Dedifferentiated amniotic fluid mesenchymal stem cell (primary cell): ENCODE data around the gene MGAT4D.
"Not testable (repeated sequence)": the region's sequence is repeated elsewhere in the genome, so short reads cannot be mapped to it uniquely, and the experiment has no call there.

Experiments
- DNase-seq: peaks from one replicate; pipeline ENCODE4 v3.0.0-alpha.2; 2016; ENCODE audit errors: extremely low spot score

MGAT4D gene

DNA sequence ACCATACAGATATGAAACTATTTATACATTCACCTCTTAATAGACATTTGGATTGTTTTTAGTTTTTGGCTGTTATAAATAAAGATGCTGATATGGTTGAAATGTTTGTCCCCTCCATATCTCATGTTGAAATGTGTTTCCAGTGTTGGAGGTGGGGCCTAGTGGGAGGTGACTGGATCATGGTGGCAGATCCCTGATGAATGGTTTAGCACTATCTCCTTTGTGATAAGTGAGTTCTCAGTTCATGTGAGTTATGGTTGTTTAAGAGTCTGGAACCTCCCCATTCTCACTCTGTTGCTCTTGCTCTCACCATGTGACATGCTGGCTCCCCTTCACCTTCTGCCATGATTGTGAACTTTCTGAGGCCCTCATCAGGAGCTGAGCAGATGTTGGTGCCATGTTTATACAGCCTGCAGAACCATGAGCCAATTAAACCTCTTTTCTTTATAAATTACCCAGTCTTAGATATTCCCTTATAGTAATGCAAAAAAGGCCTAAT lies 58.4 kb downstream of the MGAT4D start:
- DNase-seq, result no peak

DNA sequence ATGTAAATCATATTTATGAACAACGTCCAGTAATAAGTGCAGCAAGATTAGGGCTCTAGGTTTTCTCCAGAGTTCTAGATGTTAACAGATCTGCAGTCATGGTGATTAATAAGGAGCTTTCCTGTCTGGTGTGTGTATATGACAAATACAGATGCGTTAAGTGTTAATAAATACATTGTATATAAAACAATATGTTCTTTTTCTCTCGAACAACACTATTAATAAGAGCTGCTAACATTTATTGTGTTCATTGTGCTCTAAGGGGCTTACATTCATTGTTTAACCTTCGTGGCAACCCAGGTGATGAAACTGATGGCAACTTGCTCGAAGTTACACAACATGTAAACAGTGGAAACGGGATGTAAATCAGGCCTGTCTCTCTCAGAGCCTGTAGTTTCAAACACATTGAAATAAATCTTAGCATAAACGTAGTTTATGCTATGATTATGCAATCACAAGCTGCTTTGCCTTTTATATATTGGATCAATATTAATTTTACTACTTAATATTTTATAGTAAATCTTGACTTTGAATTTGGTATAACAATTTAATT lies 70.1 kb downstream of the MGAT4D start:
- DNase-seq, result no peak

DNA sequence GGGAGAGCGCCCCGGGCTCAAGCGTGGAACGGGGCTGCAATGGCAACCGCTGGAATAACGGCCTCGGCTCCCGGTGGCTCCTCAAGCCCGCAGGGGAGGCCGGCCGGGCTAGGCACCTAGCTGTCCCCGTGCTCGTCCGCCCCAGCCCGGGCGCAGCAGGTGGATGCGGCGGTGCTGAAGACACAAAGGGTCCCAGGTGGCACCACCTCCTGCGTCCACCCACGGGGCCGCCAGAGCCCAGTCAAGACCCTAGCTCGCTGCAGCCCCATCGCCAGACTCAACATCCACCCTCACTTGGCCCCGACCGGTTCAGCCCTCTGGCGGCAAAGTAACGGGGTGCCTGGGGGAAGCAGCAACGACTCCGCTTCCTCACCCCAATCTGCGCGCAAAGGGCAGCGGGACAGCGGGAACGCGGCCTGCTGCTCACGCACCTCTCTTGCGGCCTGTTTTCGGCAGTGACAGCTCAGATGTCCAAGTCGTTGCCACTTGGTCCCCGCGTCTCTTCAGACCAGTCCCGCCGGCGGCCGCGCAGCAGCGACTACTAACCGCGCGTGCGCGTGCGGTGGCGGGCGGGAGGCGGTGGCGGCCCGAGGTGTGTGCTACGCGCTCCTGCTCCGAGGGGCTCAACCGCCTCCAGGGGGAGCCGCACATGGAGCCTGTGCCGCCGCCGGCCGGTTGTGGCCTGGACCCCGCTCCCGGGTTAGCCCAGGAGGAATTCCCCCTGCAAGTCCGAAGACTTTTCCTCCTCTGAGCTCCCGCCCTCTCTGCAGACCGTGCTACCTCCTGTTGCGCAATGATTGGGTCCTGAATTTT lies 70.8 kb downstream of the MGAT4D start, which contains the start of gene CLGN:
TSS of gene CLGN (minus strand) at position 543 of the 813 bp plus-strand sequence. CDS start 14,570 bp downstream, outside the sequence.
- peak; percentile 35 for DNase-seq

DNA sequence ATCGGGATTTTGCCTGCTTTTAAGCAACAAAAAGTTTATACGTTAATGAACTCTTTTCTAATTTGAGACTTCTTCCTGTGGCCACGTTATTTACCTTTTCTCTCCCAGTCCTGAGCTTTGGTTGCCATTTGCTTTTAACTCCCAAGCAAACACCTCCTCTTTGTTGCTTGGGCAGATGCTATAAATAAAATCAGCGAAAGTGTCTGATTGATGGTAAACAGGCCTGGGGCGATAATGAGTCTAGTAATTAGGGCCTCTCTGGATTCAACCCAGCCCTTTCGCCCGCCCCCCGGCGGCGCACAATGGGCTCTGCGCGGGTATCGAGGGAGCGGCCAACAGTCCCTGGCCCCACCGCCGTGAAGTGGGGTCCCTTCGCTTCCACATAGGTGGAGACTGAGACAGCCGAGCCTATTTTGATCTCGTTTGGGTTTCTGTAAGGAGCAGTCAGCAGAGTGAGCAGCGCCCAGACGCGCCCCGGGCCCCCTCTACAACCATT lies 71.4 kb downstream of the MGAT4D start:
- DNase-seq, result no peak

DNA sequence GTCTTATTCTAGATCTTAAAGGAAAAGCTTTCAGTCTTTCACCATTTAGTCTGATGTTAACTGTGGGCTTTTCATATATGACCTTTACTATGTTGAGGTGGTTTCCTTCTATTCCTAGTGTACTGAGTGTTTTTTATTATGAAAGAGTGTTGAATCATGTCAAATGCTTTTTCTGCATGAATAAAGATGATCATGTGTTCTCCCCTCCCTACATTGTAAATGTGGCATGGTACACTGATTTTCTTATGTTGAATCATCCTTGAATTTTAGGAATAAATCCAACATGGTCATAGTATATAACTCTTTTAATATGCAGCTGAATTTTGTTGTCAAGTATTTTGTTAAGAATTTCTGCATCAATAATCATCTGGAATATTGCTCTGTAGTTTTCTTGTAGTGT lies 75.0 kb downstream of the MGAT4D start:
- peak; percentile 71 for DNase-seq

DNA sequence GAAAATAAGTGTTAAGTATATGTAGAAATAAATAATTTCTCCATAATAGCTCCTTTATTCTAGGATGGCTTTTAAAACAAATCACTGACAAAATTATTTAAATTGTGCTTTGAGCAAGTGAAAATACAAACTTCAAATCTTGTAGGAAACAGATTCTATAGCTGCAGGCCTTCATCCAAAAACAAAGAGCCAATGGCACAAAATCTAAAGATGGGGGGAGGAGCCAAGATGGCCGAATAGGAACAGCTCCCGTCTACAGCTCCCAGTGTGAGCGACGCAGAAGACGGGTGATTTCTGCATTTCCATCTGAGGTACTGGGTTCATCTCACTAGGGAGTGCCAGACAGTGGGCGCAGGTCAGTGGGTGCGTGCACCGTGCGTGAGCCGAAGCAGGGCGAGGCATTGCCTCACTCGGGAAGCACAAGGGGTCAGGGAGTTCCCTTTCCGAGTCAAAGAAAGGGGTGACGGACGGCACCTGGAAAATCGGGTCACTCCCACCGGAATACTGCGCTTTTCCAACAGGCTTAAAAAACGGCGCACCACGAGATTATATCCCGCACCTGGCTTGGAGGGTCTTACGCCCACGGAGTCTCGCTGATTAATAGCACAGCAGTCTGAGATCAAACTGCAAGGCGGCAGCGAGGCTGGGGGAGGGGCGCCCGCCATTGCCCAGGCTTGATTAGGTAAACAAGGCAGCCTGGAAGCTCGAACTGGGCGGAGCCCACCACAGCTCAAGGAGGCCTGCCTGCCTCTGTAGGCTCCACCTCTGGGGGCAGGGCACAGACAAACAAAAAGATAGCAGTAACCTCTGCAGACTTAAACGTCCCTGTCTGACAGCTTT lies 84.7 kb downstream of the MGAT4D start:
- DNase-seq, result not testable (repeated sequence)

DNA sequence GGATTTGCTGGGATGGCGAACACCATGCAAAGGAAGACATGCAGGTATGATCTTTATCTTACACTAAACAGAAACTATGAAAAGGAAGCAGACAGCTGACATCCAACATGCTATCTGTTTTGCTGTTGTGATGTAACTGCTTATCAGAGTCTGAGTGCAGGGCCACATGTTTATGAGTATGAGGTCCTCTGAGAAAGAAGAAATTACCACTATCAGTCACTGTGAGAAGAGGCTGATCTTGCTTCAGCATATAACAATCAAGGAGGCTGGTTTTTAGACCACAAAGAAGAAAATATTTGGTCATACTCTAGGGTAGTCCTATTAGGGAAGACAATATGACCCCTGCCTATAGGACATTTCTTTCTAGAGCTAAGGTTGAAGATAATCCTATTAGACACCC lies 89.1 kb downstream of the MGAT4D start:
- no peak for DNase-seq

DNA sequence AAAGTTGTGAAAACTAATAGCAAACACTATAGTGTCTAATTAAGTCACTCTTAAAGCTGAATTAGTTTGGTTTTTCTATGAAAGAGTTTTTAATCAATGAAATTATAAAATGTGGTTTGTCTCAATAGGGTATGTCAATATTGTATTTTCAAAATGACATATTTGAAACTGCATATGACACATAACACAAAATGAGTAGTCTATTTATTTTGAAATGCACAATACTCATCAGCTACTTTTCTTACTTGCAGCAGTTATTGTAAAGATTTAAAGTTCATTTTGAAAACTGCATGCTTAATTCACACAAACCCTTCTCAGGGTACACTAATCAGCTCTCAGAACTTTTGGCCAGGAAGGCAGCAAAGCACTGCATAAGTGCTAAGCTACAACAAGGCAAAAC lies 91.8 kb downstream of the MGAT4D start:
- no peak for DNase-seq

DNA sequence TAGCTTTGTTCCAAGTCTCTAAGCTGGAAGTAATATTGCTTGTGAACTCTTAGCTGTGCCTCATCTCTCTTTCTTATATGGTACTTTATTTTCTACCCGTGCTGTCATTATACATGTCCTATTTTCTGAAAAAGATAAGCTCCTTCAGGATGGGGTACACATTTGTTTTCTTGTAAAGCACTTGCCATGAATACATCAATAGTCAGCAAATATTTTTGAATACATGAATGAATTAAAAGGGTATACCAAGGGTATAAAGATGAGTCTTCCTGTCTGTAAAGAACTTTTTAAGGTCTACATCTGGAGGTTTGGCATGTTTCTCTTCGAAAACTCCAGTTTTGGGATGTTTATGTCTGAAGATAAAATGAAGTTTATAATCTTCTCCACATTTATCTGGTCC lies 98.0 kb downstream of the MGAT4D start:
- DNase-seq, result no peak

DNA sequence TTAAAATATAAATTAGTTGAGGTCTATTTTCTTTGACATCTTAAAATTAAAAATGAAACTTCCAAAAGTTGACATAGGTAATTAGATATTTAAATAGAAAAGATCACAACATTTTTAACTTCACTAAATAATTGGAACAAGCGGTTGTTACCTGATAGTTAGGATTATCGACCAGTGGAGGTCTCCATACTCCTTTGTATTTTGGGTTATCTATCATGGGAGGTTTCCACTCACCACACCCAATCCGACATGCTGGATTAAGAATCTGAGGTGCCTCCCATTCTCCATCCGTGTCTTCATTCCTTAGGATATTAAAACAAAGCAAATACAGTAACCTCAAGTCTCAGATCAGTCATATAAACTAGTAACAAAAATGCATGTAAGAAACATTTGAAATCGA lies 102.4 kb downstream of the MGAT4D start:
- DNase-seq, result no peak
